HL-60 (cell line): ENCODE data around the gene STON2.

Experiments
- CTCF ChIP-seq: IDR thresholded peaks from one replicate; pipeline ENCODE4 v1.5.1; 2011; ENCODE audit warnings: low read length, control low read depth, inconsistent platforms; ENCODE audit not compliant: insufficient read depth
- GABPA ChIP-seq: IDR thresholded peaks from 2 replicates; pipeline ENCODE4 v1.6.1; 2012; ENCODE audit warnings: low read depth
- POLR2AphosphoS5 ChIP-seq: IDR thresholded peaks from 2 replicates; pipeline ENCODE4 v1.6.1; 2012; ENCODE audit warnings: low read depth
- REST ChIP-seq: IDR thresholded peaks from 2 replicates; pipeline ENCODE4 v1.6.1; 2012; ENCODE audit warnings: low read depth; ENCODE audit not compliant: insufficient replicate concordance

GRCh38 chr14:81224222-81224621 is 175.9 kb downstream of the STON2 start:
- TF ChIP-seq POLR2AphosphoS5 = no peak
- TF ChIP-seq CTCF = no peak
- no peak for TF ChIP-seq GABPA
- TF ChIP-seq REST = no peak
